Measurements from ENCODE around the gene TSTD1.

GRCh38 chr1:161017756-161018630 is 20.8 kb downstream of the TSTD1 start:
- TF ChIP-seq CTCF (IDR thresholded peaks at IDR 0.05) (no peak), POLR2A (IDR thresholded peaks at IDR 0.05) (no peak), EP300 (IDR thresholded peaks at IDR 0.05) (no peak)

All from ovary (tissue), 3 donors.